Stimulated activated CD4-positive, alpha-beta T cell treated with anti-CD3 and anti-CD28 coated beads, Interleukin-15, amount 100 ng/mL, for 48 hours (primary cell): ENCODE data around the gene MICAL3.

Source experiments
- DNase-seq, 2 donors: peaks; one replicate each; pipeline ENCODE4 v3.0.0-alpha.2; 2020; ENCODE audit warnings: low read depth in 2 of 2

MICAL3 gene

GRCh38 chr22:17914474-17914873 is 109.9 kb downstream of the MICAL3 start:
- DNase-seq: no peak

GRCh38 chr22:17913801-17914347 is 110.5 kb downstream of the MICAL3 start:
- no peak for DNase-seq

- DNase-seq: no peak
These were observed 111.2 kb downstream of the MICAL3 start for GRCh38 chr22:17912945-17913721.

GRCh38 chr22:17911887-17912286 is 112.5 kb downstream of the MICAL3 start:
- DNase-seq: no peak

- no peak for DNase-seq
These were observed 113.1 kb downstream of the MICAL3 start for GRCh38 chr22:17911312-17911705.

GRCh38 chr22:17910561-17911311 is 113.6 kb downstream of the MICAL3 start:
- DNase-seq: no peak

GRCh38 chr22:17907748-17908051 is 116.7 kb downstream of the MICAL3 start:
- DNase-seq: no peak

- no peak for DNase-seq
These were observed 117.2 kb downstream of the MICAL3 start for GRCh38 chr22:17906978-17907747.

- DNase-seq: no peak
These were observed 118.9 kb downstream of the MICAL3 start for GRCh38 chr22:17905445-17905844.

GRCh38 chr22:17903564-17904295 is 120.6 kb downstream of the MICAL3 start:
- no peak for DNase-seq

- no peak for DNase-seq
These were observed 121.4 kb downstream of the MICAL3 start for GRCh38 chr22:17902960-17903359.

GRCh38 chr22:17898375-17898774 is 126.0 kb downstream of the MICAL3 start:
- DNase-seq: no peak

GRCh38 chr22:17897858-17898257 is 126.5 kb downstream of the MICAL3 start:
- DNase-seq: no peak

GRCh38 chr22:17897426-17897825 is 126.9 kb downstream of the MICAL3 start:
- DNase-seq: no peak

GRCh38 chr22:17896586-17896985 is 127.8 kb downstream of the MICAL3 start:
- no peak for DNase-seq

GRCh38 chr22:17893900-17894535 is 130.3 kb downstream of the MICAL3 start:
- no peak for DNase-seq

GRCh38 chr22:17892376-17892775 is 132.0 kb downstream of the MICAL3 start:
- DNase-seq: no peak

- DNase-seq: no peak
These were observed 132.7 kb downstream of the MICAL3 start for GRCh38 chr22:17891481-17892167.

GRCh38 chr22:17890892-17891291 is 133.5 kb downstream of the MICAL3 start:
- DNase-seq: no peak

GRCh38 chr22:17890245-17890671 is 134.1 kb downstream of the MICAL3 start:
- no peak for DNase-seq
